HG03135 (cell line): Measurements from ENCODE around the gene SMAD2.

Experiments used
- ATAC-seq: cut with Tn5 transposase; IDR thresholded peaks from one replicate; pipeline ENCODE4 v1.9.1; 2021; ENCODE audit warnings: mild to moderate bottlenecking, moderate library complexity; ENCODE audit not compliant: unreplicated experiment

The SMAD2 gene

DNA sequence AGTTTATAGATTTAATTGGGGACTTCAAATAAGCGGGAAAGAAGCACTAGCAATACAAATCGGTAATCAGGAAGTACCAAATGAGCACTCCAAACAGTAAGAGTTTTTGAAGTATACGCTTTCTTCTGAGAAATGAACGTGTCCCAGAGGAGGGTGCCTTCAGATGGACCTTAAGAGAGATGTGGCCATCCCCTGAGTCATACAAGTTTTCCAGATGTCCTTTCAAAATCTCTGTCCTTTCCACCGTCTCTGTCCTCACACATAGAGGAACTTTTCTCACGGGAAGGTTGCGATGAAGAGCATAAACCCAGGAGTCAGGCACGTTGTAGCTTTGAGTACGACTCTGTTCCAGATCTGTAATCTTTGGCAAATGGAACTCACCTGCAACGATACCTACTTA is 1.7 kb upstream of the SMAD2 start:
- no peak for ATAC-seq

DNA sequence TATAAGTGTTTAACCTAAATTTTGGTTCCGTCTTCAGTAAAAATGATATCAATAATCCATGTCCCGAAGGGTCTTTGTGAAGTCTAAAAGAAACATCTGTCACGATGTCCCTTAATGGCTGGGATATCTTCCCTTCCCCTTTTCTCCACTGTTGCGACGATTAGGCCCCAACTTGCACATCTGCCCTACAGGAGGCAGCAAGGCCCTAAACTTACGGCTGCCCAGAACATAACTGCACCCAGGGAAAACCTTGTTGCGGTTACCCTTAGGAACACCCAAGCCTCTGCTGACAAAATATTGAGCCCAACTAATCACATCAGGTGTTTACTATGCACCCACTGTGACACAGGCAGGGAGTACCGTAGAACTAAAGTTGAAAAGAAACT is 1.3 kb upstream of the SMAD2 start:
- ATAC-seq, result no peak

DNA sequence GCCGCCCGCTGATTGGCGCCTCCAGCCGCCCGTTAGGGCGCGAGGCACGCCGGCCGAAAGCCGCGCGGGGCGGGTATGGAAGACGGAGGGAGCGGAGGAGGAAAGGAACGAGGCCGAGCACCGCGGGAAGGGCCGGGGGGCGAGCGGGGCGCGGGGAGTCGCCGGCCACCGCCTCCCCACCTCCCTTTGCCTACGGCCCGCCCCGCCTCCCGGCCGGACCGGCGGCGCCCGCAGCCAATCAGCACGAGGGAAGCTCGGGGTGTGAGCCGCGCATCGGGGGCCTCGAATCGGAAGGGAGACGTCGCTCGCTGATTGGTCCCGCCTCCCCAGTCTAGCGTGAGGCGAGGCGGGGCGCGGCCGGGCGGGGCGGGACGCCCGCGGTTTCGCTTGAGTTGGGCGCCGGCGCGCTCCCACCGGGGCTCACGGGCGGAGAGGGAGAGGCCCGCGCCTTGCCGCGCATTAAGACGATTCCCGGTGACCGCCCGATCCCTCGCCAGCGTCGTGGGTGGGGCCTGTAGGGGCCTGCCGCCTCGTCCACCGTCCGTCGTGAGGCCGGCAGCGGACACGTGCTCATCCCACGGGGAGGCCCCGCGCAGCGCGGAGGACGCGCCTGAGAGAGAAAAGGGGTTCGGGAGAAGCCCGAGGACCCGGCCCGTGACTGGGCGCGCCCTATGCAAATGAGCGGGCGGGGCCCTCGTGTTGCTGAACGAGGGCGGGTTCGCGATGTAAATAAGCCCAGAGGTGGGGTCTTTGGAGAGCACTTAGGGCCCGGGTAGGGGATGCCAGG is 665 bp upstream of the SMAD2 start:
- ATAC-seq, result peak; percentile 84

DNA sequence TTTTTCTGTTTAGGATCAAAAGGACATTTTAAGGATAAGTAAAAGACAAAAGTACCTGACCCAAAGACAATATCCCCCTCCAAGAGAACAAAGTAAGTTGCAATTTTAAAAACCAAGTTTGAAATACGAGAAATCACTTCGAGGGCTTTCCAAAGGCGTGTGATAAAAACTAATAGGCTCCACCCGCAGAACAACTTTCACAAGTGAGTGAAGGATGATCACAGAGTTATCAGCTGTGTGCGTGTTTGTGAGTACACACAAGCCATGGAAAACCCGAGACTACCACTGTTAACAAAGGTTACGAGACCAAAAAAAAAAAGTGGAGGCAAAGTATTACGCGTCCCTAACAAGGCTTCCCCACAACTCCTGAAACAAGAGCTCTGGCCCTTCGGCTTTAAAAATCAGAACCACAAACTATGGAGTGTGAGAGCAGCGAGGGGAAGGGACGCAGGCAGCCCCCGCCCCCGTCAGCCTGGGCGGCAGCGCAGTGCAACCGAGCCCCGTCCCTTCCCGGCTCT is 719 bp downstream of the SMAD2 start:
- no peak for ATAC-seq

DNA sequence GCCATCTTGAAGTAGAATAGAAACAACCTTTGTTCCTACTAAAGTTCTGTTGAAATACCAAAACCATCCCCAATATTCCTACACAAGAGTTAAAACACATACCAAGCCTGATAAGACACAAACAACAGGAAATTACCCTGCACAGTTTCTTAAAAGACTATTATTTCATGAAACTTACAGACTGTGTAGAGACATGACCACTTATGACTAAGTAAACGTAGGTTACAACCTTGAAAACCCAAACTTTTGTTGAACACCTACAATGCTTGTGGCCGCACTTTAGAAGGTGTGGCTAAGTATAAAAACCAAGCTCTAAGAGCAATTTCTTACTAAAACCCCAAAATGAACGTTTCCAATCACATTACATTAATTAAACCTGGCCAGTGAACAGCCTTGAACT is 2.0 kb downstream of the SMAD2 start:
- no peak for ATAC-seq

DNA sequence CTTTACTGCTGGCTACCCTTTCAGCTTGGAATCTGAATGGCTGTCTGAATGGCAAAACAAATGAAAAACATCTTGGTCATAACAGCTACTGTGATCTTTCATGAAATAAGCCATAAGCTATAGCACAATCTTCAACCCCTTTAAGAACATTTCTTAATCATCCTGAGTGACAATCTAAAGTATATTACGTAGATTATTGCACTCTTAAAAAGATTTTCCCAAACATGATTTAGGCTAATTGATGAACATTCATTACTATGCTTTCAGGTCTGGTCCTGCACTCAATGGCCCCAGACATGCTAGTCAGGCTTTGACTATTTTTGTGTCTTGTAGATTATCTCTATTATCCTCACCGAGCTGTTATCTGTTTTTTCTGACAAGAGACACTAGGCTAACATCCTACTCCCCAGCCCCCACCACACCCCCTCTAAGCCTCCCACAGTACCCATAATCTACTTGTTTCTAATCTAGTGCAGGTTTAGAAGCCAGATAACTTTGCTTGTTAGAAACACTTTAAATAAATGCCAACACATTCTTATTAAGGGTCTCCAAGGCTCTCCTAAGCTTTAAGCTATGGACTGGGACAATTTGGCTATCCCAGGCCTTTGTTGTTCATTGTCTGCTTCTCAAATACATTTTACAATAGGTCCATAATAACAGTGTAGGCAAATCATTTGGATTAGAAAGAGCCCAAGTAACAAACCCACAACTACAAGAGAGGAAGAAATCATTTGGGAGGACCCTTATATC is 4.2 kb downstream of the SMAD2 start:
- ATAC-seq, result no peak

DNA sequence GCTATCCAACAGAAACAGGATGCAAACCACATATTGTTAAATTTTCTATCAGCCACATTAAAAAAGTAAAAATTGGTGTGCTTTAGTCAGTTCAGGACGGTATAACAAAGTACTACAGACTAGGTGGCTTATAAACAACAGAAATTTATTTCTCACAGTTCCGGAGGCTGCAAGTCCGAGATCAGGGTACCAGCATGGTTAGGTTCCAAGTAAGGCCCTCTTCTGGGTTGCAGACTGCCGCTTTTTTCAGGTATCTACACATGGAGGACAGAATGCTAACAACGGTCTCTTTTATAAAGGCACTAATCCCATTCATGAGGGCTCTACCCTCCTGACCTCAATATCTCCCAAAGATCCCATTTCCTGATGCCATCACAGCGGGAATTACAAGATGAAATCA is 10.5 kb downstream of the SMAD2 start:
- ATAC-seq, result no peak

DNA sequence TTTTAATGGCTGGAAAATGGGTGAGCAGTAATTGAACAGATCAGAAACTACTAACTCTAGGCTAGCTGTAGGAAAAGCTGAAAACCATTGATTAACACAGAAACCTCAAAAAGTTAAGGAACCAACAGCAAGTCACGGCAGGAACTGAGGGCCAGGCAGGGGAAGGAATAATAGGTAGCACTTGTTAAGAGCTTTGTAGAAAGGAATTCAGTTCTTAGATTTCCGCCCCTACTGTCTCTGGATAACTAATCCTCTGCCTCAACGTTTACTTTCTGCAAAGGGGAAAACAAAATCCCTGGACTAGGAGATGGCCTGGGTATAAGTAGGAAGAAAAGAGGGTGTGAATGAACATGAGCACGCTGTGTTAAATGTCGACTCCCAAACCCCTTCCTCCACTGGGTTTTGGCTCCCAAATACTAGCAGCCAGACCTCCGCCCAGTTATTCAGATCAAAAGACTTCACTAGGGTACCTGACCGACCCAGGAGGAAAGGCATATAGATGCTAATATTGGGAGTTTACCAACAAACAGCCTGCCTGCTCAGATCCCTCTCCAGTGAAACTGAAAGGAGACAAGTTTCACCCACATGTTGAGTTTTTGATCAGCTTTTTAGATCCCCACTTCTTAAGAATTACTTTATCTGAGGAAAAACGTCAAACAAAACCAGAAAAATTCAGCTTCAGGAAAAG is 12.4 kb downstream of the SMAD2 start:
- ATAC-seq, result no peak

DNA sequence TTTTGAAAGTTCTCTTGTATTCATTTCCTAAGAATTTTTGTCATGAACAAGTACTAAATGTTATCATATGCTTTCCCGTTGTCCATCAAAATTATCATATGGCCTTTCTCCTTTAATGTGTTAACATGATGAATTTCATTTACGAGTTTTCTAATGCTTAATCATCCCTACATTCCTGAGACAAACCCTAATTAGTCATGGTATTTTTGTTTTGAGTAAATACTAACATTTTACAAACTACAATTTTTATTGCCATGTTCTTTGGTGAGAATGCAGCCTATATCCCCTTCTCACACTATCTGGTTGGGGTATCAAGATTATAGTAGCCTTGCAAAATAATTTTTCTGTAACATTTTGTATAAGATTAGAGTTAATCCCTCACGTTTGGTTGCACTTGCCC is 14.5 kb downstream of the SMAD2 start:
- no peak for ATAC-seq

DNA sequence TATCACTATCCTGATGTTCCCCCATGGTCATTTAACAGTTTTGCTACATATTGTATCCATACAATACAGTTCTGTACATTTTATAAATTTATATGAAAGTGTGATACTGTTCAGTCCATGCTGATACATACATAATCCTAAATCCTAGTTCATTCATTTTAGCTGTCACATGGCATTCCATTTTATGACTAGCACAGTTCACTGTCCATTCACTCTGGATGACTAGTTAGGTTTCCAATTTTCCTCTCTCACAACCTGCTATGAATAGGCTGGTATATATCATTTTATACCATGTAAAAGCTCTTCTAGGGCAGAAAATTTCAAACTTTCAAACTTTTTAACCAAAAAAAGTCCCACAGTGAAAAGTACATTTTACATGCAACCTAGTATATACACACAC is 15.2 kb downstream of the SMAD2 start:
- ATAC-seq, result no peak

DNA sequence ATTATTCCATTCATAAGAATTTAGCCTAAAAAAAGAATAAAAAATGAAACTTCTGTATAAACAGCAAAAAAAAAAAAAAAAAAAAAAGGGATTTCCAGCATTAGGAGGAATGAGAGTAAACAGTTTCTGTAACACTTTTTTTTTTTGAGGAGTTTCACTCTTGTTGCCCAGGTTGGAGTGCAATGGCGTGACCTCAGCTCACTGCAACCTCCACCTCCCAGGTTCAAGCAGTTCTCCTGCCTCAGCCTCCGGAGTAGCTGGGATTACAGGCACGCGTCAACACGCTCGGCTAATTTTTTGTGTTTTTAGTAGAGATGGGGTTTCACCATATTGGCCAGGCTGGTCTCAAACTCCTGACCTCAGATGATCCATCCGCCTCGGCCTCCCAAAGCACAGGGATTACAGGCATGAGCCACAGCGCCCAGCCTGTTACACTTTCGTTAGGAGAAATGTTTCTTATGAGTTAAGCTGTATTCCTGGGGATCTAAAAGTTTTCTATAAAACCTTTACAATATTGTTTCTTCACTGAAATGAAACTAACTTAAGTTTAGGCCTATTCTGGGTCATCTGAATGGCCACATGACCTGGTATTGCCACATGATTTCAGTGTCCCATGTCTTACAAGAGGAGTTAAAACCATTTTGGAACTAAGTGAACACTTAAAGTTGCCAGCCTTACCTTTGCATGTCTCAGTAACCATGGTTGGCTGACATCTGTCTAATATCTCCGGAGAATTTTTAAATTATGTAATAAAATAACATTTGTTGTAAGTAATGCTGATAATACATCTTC is 17.5 kb downstream of the SMAD2 start:
- ATAC-seq, result no peak

DNA sequence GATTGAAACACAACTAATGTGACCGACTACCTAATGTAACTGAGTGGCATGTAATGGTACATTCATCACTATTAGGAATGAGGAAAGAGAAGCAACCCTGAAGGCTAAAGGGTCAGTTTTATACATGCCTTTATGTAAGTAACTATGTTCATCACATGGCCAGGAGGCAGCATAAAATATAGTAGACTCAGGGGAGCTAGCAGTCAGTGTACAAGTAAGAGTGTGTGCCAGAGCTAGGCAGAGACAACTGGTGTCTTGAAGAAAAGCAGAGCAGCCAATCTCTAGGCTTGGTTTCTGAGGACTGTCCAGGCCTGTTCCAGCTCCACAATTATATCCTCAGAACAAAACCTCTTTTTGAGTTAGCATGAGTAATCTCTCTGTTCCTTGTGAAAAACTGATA is 18.1 kb downstream of the SMAD2 start:
- no peak for ATAC-seq

DNA sequence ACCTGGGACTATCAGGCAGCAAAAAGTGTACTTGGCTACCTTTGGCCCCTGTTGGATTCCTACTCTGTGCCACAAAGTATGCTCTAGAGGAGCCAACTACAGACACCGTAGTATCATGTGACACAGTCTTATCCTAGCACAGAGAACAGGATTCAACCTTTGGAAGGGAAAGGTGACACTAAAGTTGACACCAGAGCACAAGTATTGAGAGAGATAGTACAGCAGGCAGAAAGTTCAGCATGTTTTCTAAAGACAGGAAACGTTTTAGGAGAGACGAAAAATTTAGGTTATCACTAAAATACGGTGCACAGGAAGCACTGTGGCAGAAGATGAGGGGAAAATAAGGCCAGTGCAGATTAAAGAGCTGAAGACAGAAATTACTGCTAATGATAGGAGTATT is 18.6 kb downstream of the SMAD2 start:
- ATAC-seq, result no peak

DNA sequence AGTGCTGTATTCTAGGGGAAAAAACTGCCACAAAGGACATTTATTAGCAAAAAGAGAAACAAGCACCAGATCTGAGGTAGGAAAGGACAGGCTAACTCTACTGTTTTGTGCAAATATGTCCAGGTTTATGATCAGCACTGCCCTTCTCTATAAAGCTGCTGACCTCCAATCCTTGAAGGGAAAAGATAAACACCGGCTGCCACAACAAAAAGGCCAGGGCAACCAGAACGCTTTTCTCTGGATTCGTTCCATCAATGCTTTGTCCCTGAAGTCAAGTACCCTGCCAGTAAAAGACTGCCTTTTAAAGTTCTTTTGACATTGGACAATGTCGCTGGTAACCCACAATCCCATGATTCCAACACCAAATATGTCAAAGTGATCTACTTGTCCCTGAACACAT is 21.0 kb downstream of the SMAD2 start:
- no peak for ATAC-seq

DNA sequence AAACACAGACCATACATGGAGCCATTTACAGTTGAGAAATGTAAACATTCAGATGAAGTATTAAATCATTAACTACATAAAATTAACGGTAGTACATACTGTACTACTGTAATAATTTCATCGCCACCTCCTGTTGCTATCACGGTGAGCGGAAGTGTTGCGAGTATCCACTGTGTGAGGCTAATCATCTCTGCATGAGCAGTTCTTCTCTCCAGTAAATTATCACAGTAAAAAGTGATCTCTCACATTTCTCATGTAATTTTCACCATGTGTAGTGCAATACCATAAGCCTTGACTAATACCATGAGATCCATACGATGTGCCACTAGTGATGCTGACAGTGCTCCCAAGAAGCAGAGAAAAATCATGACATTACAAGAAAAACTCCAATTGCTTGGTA is 21.9 kb downstream of the SMAD2 start:
- no peak for ATAC-seq

DNA sequence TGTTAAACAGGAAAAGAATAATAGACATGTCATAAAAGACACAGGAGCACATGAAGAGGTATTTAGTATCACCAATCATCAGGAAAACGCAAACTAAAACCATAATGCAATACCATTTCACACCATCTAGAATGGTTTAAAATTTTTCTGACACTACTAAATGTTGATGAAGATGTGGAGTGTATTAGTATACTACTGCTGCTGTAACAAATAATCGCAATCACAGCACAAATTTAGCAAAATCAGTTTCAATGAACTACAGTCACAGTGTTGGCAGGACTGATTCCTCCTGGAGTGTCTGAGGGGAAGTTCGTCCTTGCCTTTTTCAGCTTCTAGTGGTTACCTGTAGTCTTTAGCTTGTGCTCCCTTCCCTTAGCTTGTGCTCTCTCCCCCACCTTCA is 24.1 kb downstream of the SMAD2 start:
- no peak for ATAC-seq

DNA sequence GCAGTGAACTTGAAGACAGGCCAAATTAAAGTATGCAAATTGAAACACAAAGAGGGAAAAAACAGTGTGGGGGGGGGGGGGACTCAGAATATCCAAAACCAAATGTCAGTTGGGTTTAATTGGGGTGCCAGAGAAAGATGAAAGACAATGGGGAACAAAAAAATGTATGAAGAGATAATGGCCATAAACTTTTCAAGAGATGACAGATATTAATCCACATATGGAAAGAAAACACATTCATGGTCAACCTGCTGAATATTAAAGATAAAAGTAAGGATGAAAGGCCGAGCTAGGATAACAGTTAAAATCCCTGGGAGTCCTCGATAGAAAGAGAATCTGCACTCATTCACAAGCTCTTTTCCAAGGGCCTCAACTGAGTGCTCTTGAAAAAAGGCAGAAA is 26.6 kb downstream of the SMAD2 start:
- no peak for ATAC-seq

DNA sequence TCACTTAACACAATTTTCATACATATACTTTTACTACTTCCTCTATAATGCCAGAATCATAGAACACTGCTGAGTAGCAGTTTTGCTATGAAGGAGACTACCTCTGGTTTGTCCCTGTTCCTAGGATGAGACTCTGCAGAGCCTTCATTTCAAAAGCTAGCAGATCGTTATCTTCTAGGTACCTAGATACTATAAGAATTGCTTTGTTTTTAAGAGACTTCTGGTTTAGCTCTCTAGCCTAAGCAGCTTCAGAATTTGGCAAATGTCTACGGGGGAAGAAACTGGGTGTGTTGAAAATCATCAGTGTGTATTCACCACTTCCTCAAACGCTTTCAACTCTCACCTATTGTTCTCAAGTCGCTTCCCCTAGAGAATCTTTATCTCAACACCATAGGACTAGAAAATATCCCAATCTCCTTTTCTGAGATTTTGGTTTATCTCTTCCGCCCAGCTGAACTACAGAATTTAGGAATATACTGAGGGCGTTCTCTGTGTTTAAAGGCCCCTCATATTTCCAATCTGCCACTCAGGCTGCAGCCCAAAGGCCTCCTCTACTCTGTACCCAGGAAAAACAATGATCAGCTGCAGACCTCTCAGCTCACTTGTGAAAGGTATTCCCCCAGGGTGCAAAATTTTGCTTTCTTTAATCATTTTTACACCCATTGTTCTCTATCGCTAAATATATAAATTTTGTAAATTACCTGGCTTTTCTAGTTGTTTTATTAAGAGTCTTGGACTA is 28.7 kb downstream of the SMAD2 start:
- peak; percentile 85 for ATAC-seq

DNA sequence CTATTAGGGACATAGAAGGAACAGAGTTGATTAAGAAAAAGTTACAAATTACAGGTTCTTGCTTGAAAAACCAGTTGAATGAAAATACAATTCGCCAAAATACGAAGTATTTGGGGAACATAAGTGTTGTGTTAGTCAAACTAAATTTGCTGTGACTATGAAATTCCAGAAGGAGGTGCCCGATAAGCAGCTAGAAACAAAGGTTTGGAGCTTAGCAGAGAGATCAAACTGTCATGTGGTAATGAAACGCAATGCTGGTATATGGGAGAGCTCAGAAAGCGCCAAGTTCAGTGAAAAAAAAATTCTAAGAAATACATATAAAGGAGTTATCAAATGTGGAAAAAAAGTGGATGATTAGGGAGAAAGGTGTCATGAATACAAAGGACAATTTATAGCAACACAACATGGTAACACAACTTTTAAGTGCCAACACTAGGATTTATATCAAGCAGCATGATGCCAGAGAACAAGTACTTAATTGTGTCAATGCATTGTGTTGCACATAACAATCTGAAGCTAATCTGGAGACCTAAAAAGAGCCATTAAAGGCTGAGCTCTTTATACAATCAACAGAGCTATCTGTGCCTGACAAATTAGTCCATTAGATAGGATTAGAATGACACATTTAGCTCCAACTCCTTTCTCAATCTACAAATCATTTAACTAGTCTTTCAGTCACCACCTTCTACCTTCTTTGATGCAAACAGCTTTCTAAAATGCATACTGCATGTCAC is 31.2 kb downstream of the SMAD2 start:
- ATAC-seq, result no peak

DNA sequence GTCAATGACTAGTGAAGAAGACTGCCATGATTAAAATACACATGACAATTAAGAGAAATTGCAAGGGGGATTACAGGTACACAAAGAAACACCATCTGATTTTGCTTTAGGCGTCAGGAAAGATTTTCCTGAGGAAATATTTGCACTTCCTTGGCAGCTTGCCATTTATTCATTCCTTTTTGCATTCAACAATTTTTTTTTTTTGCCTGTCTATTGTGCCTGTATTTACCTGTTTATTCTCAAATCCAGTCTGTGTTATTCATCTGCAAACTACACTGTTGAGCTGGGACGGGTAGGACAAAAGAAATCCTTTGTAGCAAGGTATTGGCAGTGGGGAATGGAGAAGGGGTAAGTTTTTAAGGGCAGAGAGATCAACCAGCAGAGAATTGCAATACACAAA is 31.8 kb downstream of the SMAD2 start:
- ATAC-seq, result no peak
